ENCODE measurements around the gene NAV2. TPM values are rescaled to one million over a fixed set of nuclear protein-coding genes. Genes with fewer than 3 reads are reported as not detected.

NAV2 gene
- polyA plus RNA-seq, 12 donors = 36.2 to 80.2 (median 61.4) TPM

- no peak for DNase-seq
These were observed 114.9 kb downstream of the NAV2 start for GRCh38 chr11:19827399-19828135.

GRCh38 chr11:19828382-19829108 lies 115.9 kb downstream of the NAV2 start:
- no peak for DNase-seq

- DNase-seq = no peak
These were observed 116.6 kb downstream of the NAV2 start for GRCh38 chr11:19829109-19829837.

GRCh38 chr11:19832086-19832750 lies 119.6 kb downstream of the NAV2 start:
- no peak for DNase-seq

GRCh38 chr11:19832901-19833300 lies 120.3 kb downstream of the NAV2 start:
- DNase-seq = no peak

GRCh38 chr11:19834771-19835170 lies 122.1 kb downstream of the NAV2 start:
- DNase-seq = no peak

GRCh38 chr11:19836666-19837065 lies 124.0 kb downstream of the NAV2 start:
- DNase-seq = no peak

GRCh38 chr11:19838994-19839768 lies 126.5 kb downstream of the NAV2 start:
- DNase-seq = no peak

GRCh38 chr11:19840961-19841360 lies 128.3 kb downstream of the NAV2 start:
- DNase-seq = no peak

GRCh38 chr11:19842505-19842904 lies 129.9 kb downstream of the NAV2 start:
- no peak for DNase-seq

GRCh38 chr11:19843079-19843478 lies 130.4 kb downstream of the NAV2 start:
- no peak for DNase-seq

GRCh38 chr11:19844012-19844411 lies 131.4 kb downstream of the NAV2 start:
- no peak for DNase-seq

- no peak for DNase-seq
These were observed 132.2 kb downstream of the NAV2 start for GRCh38 chr11:19844806-19845205.

GRCh38 chr11:19845626-19846025 lies 133.0 kb downstream of the NAV2 start:
- no peak for DNase-seq

GRCh38 chr11:19846654-19847305 lies 134.1 kb downstream of the NAV2 start:
- no peak for DNase-seq

- DNase-seq = no peak
These were observed 135.6 kb downstream of the NAV2 start for GRCh38 chr11:19848219-19848618.

GRCh38 chr11:19849107-19849789 lies 136.6 kb downstream of the NAV2 start:
- DNase-seq = peak; percentile 32

GRCh38 chr11:19849947-19850593 lies 137.4 kb downstream of the NAV2 start:
- DNase-seq = no peak

- no peak for DNase-seq
These were observed 139.7 kb downstream of the NAV2 start for GRCh38 chr11:19852288-19852687.

- no peak for DNase-seq
These were observed 140.4 kb downstream of the NAV2 start for GRCh38 chr11:19853016-19853415.
